HG03442 (cell line): ENCODE data around the gene METTL26.
"Not testable (repeated sequence)": the region's sequence is repeated elsewhere in the genome, so short reads cannot be mapped to it uniquely, and the experiment has no call there.

ENCODE experiments used
- ATAC-seq: cut with Tn5 transposase; IDR thresholded peaks from one replicate; pipeline ENCODE4 v1.9.1; 2021; ENCODE audit warnings: mild to moderate bottlenecking, moderate library complexity; ENCODE audit not compliant: unreplicated experiment

METTL26 gene

DNA sequence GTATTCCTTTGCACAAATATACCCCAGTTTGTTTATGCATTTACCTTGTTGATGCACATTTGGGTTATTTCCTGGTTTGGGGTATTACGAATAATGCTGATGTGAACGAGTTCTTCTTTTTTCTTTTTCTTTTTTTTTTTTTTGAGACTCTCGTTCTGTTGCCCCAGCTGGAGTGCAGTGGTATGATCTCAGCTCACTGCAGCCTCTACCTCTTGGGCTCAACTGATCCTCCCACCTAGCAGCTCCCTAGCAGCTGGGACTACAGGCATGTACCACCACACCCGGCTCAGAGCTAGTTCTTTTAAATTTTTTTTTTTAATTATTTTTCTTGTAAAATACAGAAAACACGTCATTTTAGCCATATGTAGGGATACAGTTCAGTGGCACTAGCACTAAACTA lies 32.2 kb downstream of the METTL26 start:
- ATAC-seq = no peak

DNA sequence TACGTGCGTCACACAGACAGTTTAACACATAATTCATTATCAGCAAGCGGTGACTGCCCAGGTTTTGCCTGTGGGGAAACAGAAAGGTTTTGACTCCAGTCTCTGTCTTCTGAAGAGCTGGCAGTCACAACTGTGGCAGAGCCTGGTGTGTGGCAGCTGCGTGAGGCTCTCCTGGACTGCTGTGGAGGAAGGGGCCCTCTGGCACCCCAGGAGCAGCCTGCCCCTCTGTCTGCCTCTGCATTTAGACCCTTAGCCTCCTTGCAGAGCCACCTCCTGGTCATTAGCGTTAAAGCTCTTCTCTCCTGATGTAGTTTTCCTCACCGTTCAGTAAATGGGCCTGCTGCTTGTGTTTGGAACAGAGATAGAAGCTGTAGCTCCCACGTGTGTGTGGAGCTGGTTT lies 35.3 kb downstream of the METTL26 start:
- ATAC-seq = no peak

DNA sequence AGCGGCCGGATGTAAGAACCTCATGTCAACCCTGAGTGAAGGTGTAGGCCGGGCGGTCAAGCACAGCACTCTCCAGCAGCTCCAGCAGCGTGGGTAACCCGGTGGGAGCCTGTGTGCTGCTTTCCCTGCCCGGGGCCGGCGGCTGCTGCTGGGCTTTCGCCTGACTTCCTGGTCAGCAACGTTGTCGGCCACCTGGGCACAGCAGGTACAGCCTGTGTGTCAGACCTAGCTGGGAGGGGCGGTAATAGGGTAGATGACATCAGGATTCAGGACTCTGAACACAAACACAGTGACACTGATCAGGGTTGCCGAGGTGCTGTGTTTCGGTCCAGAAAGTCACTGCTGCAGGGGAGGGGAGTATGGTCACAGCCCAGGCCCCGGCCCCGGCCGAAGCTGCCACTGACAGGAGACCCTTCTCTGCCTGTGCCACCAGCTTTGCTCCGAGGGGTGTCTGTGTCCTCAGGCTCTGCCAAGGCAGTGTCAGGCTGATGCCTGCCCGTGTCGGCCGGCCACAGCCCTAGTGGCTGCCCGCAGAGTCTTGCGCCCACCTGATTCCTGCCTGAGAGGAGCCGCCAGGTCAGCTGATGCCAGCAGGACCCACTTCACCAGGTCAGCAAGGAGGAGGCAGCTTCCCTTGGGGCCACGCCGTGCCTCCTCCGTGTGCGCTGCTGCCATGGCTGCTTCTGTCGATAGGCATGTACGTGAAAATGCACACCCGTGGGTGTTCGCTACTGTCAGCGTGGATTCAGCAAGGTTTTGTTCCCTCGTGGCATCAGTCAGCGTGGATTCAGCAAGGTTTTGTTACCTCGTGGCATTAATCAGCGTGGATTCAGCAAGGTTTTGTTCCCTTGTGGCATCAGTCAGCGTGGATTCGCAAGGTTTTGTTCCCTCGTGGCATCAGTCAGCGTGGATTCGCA lies 37.0 kb downstream of the METTL26 start:
- ATAC-seq = no peak

DNA sequence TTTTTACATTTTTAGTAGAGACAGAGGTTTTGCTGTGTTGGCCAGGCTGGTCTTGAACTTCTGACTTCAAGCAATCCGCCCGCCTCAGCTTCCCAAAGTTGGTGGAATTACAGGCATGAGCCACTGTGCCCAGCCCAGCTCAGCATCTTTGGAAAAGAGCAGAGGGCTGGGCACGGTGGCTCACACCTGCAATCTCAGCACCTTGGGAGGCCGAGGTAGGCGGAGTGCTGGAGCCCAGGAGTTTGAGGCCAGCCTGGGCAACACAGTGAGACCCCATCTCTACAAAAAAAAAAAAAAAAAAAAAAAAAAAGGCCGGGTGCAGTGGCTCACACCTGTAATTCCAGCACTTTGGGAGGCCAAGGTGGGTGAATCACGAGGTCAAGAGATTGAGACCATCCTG lies 38.5 kb downstream of the METTL26 start:
- ATAC-seq = not testable (repeated sequence)

DNA sequence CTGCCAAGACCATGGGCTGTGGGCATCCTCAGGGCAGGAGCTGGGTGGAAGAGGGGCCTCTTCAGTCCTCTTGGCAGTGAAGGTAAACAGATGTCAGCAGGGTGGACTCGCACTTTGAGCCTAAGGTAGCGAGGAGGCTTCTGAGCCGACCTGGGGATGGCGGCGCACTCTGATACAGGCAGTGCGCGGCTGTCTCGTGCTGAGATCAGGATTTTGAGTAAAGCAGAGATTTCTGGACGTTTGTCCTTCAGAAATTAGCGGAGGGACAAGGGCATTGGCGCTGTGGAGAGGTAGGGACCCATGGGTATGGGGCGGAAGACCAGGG lies 39.4 kb downstream of the METTL26 start:
- ATAC-seq = no peak

DNA sequence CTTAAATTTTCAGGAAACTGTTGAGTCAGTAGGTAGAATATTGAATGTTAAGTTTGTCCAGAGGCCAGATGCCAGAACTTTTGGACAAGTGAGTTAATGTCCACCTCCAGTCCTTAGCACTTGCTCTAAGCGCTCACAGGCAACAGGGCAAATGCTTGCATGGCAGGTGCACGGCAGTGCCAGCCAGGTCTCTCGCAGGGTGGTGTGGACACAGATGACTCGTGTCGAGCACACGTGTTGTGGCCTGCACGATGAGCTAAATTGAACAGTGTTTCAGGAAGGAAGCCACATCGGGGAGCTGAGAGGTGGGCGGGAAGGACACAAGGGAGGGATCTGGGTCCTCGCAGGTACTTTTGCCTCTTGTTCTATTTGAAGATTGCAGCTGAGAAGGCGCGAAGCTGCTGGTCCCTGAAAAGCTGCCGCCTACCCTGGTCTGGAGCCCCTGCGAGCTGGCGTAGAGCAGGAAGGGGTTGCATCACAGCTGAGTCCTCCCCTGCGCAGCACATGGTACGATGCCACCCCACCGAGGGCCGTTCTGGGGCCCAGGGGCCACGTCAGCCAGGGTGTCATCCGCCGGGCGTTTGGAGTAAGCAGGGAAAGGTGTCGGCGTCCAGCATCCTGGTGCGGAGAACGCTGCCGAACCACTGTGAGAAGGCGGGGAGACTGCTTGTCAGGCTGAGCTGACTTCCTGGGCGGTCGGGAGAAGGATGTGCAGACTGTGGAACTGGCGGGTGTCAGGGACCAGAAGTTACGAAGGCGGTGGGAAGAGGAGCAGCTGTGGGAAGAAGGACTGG lies 40.0 kb downstream of the METTL26 start:
- no peak for ATAC-seq

DNA sequence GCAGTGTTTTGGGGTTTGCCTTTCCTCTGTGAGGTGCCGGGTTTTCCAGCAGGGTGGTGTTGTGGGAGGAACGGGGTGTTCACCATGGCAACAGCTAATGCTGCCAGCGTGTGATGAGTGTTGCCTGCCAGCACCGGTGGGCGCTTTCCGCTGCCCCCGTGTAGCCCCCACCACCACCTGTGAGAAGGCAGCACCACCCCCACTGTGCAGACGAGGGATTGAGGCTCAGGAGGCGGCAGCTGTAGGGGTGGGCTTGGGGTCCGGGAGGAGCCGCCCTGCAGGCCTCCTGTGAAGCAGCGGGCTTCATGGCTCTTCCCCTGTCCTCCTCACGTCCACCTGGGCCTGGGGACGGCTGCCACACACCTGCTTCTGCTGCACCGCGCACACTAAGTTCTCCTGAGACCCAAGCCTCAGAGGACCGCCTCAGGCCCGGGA lies 41.0 kb downstream of the METTL26 start:
- no peak for ATAC-seq

DNA sequence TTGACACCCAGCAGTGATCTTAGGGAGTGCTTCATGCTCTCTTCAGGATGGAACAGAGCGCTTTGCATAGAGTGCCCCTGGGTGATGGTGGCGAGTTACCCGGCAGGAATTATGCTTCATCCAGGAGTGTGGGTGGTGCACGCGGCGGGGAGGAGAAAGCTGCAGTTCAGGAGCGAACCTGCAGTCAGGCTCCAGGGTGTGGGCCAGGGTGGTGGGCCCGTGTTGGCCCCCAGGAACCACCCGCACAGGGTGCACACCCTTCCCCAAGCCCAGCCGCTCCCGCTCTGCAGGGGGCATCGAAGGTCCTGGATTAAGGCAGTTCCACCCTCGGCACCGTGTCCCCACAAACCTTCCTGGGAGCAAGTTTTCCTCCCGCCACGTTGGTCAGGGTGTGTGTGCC lies 42.3 kb downstream of the METTL26 start:
- no peak for ATAC-seq

DNA sequence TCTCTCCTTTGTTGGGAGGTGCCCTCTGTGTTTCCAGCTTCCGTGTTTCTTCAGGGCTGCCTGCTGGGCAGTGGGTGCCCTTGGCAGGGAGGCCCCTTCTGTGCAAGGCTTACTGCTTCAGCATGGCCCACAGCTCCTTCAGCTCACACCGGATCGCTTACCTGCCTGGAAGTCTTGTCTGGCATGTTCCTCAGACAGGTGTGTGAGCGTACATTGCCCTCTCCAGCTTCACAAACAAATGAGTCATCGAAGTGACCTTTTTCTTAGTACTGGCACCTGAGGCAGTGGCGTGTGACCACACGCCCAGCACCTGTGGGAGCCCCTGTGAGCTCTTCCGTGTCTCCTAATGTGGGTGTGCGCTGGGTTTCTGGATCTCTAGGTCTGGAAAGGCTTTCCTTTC lies 42.7 kb downstream of the METTL26 start:
- ATAC-seq = no peak

DNA sequence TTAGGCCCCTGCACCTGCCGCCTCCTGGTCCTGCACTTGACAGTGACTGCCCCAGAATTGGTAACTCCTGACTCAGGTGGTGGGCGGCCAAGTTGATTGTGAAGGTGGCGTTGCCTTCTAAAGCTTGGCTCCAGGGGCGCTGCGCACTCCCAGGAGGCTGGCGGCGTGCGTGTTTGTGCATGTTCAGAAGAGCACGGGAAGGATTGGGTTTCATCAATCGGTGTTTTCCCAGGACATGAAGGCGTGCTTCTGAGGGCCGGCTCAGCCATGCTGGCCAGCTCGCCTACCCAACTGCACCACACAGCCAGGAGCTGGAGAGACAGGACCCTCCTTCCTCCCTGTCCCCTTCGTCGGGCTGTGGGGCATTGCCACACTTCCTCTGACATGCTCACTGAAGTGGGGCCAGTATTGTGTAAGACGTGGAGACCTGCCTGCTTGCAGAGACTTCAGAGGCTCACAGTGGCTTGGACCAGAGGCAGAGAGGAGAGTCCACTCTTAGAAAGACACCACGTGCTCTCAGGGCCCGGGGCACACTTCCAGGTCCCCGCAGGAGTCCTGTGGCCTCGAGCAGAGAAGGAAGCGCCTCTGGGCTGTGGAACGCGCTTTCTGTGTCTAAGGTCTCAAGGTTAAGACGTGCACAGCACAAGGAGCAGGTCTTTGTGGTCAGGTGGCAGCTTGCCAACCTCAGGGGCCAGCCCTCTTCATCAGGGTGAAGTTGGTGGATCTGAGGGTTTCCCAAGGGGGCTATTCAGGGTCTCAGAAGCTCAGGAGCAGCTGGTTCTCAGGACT lies 43.4 kb downstream of the METTL26 start:
- no peak for ATAC-seq

DNA sequence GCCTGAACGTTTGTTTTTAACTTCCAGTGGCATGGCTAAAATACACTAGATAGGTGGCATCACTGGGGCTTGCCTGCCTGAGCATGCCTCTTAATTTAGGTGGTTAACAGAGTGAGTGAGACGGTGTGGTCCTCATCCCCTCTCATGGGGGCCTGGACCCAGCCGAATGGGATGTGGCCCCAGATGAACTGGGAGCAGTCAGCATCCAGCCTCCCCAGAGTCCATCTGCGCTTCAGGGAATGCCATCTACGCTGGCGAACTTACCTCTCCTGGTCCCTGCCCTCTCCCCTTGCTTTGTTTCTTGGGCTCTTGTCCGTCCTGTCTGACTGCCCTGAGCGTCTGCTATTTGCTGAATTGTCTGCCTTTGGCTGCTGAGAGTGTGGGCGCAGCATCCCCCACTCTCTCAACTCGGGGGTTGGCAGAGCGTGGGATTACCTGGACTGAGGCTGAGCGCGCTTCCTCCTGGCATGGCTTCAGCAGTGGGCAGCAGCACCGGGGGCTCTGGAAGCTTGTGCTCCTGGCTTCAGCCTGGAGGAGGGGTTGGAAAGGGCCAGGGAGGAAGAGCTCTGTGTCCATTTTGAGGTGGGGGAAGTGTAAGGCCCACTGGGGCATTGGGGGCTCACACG lies 44.1 kb downstream of the METTL26 start:
- ATAC-seq = no peak

DNA sequence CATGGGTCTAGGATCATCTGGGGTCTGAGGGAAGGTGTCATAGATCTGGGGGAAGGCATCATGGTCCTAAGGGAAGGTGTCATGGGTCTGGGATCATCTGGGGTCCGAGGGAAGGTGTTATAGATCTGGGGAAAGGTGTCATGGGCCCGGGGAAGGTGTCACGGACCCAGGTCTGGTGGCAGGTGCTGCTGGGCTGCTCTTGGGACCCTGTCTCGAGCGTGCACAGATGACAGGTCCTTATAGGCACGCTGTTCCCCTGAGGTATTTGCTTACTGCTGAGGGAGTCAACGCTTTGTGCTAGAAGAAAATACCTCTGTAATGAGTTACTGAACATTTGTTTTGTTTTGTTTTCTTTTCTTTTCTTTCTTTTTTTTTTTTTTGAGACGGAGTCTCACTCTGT lies 44.9 kb downstream of the METTL26 start:
- no peak for ATAC-seq

DNA sequence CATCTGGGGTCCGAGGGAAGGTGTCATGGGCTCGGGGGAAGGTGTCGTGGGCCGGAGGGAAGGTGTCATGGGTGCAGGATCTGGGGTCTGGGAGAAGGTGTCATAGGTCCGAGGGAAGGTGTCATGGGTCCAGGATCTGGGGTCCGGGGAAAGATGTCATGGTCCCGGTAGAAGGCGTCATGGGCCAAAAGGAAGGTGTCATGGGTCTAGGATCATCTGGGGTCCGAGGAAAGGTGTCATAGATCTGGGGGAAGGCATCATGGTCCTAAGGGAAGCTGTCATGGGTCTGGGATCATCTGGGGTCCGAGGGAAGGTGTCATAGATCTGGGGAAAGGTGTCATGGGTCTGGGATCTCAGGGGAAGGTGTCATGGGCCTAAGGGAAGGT lies 45.3 kb downstream of the METTL26 start:
- ATAC-seq = no peak

DNA sequence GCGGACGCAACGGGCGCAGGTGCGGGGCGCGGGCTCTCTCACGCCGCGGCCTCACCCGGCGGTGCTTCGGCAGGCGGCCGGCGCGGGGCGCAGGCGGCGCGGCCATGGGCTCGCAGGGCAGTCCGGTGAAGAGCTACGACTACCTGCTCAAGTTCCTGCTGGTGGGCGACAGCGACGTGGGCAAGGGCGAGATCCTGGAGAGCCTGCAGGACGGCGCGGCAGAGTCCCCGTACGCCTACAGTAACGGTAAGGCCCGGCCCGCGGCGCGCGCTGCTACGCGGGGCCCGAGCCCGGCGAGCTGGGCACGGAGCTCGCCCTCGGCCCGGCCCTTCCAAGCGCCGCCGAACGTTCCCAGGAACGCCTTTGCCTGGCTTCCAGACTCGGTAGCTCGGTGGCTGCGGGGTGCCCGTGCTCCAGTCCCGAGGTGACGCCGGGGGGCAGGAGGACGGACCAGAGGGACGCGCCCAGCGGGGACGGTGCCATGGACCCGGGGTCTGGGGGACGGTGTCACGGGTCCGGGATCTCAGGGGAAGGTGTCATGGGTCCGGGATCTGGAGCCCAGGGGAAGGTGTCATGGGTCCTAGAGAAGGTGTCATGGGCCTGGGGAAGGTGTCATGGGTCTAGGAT lies 45.8 kb downstream of the METTL26 start:
- no peak for ATAC-seq

DNA sequence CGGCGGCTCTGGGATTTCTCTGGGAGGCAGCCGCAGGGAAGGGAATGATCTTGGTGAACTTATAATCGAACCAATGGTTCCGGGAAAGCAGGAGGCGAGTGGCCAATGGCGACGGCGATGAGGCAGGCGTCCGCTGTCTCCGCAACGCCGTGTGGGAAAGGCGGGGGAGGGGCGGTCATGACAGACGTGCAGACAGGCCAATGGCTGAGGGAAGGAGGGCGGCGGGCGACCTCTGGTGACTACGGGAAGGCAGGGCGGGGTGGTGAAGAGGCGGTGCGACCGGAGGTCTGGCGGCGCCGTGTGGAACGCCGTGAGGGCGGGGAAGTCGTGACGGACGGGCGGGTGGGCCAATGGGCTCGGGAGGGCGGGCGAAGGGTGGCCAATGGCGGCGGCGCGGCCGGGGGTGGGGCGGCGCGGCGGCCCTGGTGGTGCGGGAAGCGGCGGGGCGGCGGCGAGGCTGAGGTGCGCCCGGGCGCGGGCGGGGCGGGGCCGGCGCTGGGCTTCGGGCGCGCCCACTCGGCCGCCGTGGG lies 46.4 kb downstream of the METTL26 start, which contains the start of gene RAB40C:
RAB40C (plus strand) TSS at position 409 of the 530 bp plus-strand sequence. CDS start 226 bp downstream, outside the sequence.
- peak; percentile 75 for ATAC-seq

DNA sequence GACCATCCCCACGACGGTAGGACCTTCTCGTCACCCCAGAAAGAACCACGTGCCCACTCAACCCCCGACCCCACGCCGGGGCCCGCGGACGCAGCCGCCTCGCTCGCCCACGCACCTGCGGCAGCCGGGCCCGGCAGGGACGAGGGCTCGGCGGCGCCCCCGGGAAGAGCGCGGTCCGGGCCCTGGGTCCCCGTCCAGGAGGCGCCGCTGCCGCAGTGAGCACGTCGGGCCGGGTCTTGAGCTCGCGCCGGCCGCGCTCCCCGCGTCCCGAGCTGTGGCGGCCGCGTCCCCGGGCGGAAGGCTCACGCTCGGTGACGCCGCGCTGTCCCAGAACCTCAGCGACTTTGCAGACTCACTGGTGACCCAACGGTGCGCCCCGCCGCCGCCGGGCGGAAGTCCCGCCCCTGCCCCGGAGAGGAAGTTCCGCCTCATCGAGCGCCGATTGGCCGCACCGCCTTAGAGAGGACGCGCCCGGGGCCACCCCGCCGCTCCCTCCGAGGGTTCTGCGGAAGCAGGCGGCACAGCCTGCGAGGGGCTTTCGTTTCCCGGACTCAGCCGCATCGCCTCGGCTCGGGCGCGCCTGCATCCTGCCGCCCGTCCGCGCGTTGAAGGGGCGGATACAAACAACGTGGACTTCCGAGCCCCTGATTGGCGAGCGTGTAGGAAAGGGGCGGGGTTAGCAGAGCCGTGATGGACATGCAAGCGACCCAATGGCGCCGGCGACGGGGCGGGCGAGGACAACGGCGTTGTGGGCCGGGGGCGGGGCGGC lies 47.0 kb downstream of the METTL26 start:
- peak; percentile 63 for ATAC-seq

DNA sequence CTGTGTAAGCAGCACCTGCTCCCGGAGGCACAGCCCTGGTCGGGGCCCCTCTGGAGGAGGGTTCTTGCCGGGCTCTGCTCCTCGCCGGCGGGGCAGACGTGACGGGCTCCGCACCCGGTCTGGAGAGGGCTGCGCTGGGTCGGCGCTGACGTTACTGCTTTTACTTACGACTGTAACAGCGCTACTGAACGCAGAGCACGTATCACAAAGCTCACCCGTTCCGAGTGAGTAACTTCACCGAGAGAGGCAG lies 47.5 kb downstream of the METTL26 start:
- ATAC-seq = peak; percentile 2

DNA sequence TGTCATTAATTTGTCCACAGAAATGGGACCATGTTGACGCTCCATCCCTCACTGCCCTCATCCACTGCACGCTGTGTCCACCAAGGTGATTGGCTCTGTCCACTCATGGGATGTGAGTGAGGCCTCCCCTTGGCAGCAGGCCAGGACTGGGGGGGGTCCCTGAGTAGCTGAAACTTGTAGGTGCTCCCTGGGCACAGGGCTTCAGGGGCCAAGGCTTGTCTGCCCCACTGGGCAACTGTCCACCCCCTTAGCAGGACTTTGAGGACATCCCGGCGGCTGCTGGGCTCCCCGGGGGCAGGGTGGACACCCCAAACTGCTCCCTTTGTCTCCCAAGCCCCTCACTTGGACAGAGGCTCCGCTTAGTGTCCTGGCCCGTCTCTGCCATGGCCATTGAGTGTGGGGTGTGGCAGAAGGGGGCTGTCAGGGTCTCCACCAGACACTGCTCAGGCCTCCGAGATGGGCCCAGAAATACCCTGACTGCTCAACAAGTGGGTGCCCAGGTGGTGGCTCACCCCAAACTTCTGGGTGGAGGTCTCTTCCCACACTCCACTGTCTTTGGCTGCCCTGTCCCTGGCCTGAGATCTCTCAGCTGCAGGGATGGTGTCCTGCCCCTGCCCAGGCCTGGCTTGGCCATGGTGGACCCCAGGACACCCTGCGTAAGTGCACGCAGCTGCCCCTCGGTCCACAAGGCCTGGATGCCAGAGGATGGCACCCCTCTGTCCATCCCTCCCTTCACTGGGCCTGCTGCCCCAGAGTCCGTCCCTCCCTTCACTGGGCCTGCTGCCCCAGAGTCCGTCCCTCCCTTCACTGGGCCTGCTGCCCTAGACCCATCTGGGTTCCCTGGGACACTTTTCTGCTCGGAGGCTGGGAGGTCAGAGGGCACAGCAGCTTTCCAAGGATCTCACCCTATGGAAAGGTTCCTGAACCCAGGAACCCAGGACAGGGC lies 49.2 kb downstream of the METTL26 start:
- no peak for ATAC-seq
